ENCODE results near the gene CD300H. TPM values are rescaled to one million over a fixed set of nuclear protein-coding genes. Genes with fewer than 3 reads are reported as not detected.

Gene CD300H
- total RNA-seq: not detected

DNA sequence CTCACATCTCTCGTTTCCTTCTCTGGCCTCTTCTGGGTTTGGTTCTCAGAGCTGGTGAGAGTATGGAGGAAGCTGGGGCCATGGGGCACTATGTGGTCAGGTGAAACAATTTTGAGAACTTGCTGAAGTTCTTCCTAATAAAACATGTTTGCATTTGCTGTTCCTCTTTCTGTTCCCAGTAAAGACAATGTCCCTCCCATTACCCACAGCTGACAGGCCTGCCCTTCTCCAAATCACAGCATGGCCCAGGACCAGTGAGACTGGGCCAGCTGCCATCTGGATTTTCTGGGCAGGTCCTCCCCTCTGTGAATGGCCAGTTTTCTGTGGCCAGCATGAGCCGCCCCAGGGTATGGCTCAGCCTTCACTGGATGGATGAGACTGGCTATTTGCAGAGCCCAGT is at the start of gene CD300H:
TSS of gene CD300H (minus strand) at position 113 of the 400 bp plus-strand sequence.
- H3K27me3 Mint-ChIP-seq: peaks cover 44% of the 10 kb centered on the region
- CTCF ChIA-PET: interaction anchor here (1.3 to 3.5 kb wide), 9 partner anchors 13 to 200 kb away, joined by 3 to 22 read pairs (median 8); partner anchors contain the start of genes CD300C, GPR142 and RAB37
- no peaks in the 10 kb centered on the region for H3K36me3 Mint-ChIP-seq
- no peak within 1 kb of the TSS for H3K27ac Mint-ChIP-seq
- H3K9me3 Mint-ChIP-seq (ENCODE audit: low read depth): peaks cover 3% of the 10 kb centered on the region
- H3K4me3 Mint-ChIP-seq: no peak within 1 kb of the TSS
- DNase-seq (no peak), ATAC-seq (no peak)
- peaks cover 10% of the 10 kb centered on the region for H3K4me1 Mint-ChIP-seq

DNA sequence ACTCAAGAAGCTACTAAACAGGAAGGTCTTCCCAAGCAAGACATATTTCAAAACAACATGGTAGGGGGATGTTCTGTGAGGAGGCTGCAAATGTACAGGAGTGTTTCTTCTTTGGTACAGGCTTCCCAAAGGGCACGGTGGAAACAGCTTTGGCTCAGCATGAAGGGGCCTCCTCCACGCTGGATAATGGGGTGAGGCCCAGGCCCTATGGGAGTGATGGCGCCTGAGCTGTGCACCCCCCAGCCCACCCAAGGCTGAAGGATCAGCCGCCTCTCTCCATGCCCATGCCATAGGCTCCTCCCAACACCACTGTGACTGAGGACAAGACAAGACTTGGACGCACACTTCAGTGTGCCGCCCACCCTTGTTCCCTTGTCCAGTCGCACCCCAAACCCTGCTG is 49.4 kb upstream of the CD300H start:
- Mint-ChIP-seq H3K27me3 (peaks cover 63% of the 10 kb centered on the region), H3K36me3 (no peaks in the 10 kb centered on the region), H3K9me3 (ENCODE audit: low read depth) (no peaks in the 10 kb centered on the region), H3K27ac (no peak overlapping the region), H3K4me3 (no peak overlapping the region), H3K4me1 (peaks cover 14% of the 10 kb centered on the region)
- DNase-seq: no peak
- no peak for ATAC-seq
- CTCF ChIA-PET: interaction anchor here (0.8 kb wide), 1 partner anchor 417 kb away, joined by 3 read pairs; no protein-coding TSS in a partner anchor

DNA sequence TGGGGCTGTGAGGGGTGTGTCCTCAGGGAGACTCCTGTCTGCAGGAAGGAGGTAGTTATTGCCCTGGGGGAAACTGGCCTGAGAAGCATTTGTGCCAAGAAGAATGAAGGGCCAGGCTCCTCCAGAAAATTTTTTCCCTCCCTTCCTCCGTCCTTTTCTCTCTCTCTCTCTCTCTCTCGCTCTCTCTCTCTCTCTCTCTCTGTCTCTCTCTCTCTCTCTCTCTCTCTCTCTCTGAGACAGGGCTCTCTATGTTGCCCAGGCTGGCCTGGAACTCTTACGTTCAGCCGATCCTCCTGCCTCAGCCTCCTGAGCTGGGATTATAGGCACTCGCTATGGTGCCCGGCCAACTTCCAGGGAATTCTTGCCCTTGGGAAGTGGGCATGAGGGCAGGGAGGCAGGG is 44.7 kb upstream of the CD300H start:
- H3K36me3 Mint-ChIP-seq: no peaks in the 10 kb centered on the region
- no peak overlapping the region for H3K4me3 Mint-ChIP-seq
- peaks cover 46% of the 10 kb centered on the region for H3K27me3 Mint-ChIP-seq
- ATAC-seq (no peak), DNase-seq (no peak)
- H3K27ac Mint-ChIP-seq: no peak overlapping the region
- CTCF ChIA-PET: interaction anchor here (0.7 to 0.9 kb wide), 2 partner anchors 103 to 124 kb away, joined by 3 to 5 read pairs; no protein-coding TSS in a partner anchor
- peaks cover 14% of the 10 kb centered on the region for H3K4me1 Mint-ChIP-seq
- no peaks in the 10 kb centered on the region for H3K9me3 Mint-ChIP-seq (ENCODE audit: low read depth)

DNA sequence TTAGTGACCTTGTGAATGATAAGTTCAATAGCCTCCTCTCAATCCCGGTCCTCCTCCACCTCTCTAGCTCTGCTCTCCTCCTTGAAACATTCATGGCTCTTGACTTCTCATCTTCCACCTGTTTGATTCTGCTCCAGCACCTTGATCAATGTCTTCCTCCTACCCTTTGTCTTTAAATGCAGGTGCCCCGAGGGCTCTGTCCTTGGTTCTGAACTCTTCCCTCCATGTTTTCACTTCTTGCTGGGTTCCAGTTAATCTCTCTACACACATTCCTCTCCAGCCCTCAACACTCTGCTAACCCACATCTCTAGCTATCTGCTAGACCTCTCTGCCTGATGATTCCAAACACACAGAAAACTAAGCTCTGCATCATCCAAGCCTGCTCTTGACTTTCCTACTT is 42.8 kb upstream of the CD300H start:
- Mint-ChIP-seq H3K27ac (no peak overlapping the region), H3K4me3 (no peak overlapping the region), H3K4me1 (peaks cover 14% of the 10 kb centered on the region), H3K36me3 (no peaks in the 10 kb centered on the region), H3K27me3 (peaks cover 40% of the 10 kb centered on the region), H3K9me3 (ENCODE audit: low read depth) (no peaks in the 10 kb centered on the region)
- ATAC-seq: no peak
- CTCF ChIA-PET: interaction anchor here (1.2 to 1.4 kb wide), 2 partner anchors 7 to 44 kb away, joined by 3 to 7 read pairs; no protein-coding TSS in a partner anchor
- DNase-seq: no peak

DNA sequence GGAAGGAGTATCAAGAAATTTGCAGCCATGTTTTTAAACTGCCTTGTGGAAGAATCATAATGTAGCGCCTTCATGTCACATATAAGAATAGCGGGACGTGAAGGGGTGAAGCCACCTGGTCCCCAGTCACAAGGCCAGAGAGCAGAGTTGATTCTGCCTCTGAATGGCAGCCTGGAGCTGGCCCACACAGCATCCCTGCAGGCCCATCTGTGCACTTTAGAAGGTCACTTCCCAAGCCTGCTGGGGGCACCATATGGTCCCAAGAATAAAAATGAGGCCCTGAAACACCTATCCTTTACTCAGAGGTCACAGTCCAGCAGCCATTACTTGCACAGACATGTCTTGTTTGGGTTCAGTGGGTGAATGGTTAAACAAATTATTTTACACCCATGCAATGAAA is 41.2 kb upstream of the CD300H start:
- DNase-seq: no peak
- no peak for ATAC-seq
- Mint-ChIP-seq H3K27ac (no peak overlapping the region), H3K4me1 (peaks cover 23% of the 10 kb centered on the region), H3K27me3 (peaks cover 39% of the 10 kb centered on the region), H3K9me3 (ENCODE audit: low read depth) (no peaks in the 10 kb centered on the region), H3K4me3 (no peak overlapping the region), H3K36me3 (no peaks in the 10 kb centered on the region)
- CTCF ChIA-PET: no interaction called here

DNA sequence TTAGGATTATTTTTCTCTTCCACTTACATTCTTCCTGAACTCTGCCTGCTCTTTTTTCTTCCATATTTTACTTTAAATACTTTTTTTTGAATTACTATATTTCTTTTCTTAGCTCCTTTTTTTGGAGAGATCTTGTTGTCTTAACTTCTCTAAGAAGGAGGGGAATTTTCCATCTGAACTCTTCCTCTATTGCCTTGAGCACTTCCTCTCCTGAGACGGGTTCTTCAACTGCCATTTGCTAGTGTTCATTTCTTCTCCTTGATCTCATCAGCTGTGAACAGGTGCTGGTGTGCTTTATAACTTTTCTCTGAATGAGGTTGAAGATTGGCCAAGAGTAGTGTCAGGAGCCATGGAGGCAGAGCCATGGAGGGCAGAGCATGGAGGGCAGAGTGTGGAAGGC is 39.9 kb upstream of the CD300H start:
- no peak for ATAC-seq
- H3K27ac Mint-ChIP-seq: no peak overlapping the region
- no peak for DNase-seq
- CTCF ChIA-PET: interaction anchor here (2.1 kb wide), 1 partner anchor 228 kb away, joined by 6 read pairs; no protein-coding TSS in a partner anchor
- peaks cover 24% of the 10 kb centered on the region for H3K4me1 Mint-ChIP-seq
- H3K4me3 Mint-ChIP-seq: no peak overlapping the region
- no peaks in the 10 kb centered on the region for H3K9me3 Mint-ChIP-seq (ENCODE audit: low read depth)
- peaks cover 42% of the 10 kb centered on the region for H3K27me3 Mint-ChIP-seq
- H3K36me3 Mint-ChIP-seq: no peaks in the 10 kb centered on the region

DNA sequence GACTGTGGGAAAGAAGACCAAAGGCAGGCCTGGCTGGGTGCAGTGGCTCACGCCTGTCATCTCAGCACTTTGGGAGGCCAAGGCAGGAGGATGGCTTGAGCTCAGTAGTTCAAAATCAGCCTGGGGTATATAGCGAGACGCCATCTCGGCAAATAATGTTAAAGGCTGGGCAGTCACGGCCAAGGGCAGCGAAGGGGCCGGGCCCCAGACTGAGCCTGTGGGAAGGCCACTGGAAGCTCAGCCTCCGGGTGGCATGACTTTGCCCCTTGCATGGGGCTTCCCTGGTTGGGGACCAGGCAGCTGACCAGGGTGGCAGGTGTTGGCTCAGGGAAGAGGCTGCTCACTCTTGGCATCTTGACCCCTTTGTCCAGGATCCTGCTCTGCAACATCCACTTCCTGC is 38.7 kb upstream of the CD300H start:
- no peaks in the 10 kb centered on the region for H3K9me3 Mint-ChIP-seq (ENCODE audit: low read depth)
- H3K36me3 Mint-ChIP-seq: no peaks in the 10 kb centered on the region
- H3K4me1 Mint-ChIP-seq: peaks cover 25% of the 10 kb centered on the region
- CTCF ChIA-PET: interaction anchor here (2.1 kb wide), 1 partner anchor 227 kb away, joined by 6 read pairs; no protein-coding TSS in a partner anchor
- no peak overlapping the region for H3K4me3 Mint-ChIP-seq
- H3K27ac Mint-ChIP-seq: no peak overlapping the region
- H3K27me3 Mint-ChIP-seq: peaks cover 42% of the 10 kb centered on the region
- no peak for DNase-seq
- ATAC-seq: no peak

DNA sequence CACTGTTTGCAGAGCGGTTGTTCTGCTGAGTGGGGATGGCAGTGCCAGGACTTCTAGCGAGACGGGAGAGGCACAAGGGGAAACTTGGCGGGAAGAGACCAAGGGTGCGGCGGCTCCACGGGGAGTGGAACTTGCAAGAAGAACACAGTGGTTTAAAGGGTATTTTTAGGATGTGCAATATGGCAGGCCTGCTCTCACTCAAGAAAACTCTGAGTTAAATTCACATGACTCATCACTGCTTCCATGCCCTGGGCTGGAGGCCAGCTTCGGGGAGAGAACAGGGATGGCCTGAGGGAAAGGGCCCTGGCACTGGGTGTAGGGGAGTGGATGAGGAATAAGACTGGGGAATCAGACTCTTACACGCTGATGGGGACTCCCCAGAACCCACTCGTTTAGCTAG is 38.1 kb upstream of the CD300H start:
- Mint-ChIP-seq H3K36me3 (no peaks in the 10 kb centered on the region), H3K9me3 (ENCODE audit: low read depth) (no peaks in the 10 kb centered on the region), H3K4me1 (peaks cover 25% of the 10 kb centered on the region), H3K27ac (no peak overlapping the region), H3K4me3 (no peak overlapping the region), H3K27me3 (peaks cover 43% of the 10 kb centered on the region)
- ATAC-seq (no peak), DNase-seq (no peak)
- CTCF ChIA-PET: interaction anchor here (2.1 kb wide), 1 partner anchor 226 kb away, joined by 6 read pairs; no protein-coding TSS in a partner anchor

DNA sequence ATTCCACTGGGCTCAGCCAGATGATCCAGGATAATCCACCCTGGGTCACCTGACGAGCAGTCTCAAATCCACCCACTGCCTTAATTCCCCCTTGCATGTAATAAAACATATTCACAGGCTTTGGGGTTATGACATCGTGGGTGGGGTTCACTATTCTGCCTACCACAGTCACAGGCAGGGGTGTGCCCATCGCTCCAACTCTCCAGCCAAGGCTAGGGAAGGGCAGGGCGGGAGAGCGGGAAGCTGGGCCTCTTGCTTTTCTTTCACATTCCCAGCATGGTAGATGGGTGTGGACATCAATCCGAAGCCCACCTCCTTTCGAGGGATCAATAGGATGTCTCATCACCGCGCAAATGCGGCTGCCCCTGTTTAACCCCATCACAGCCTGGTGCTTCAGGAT is 37.5 kb upstream of the CD300H start:
- ATAC-seq: no peak
- no peak overlapping the region for H3K27ac Mint-ChIP-seq
- CTCF ChIA-PET: interaction anchor here (1.1 to 2.8 kb wide), 4 partner anchors 28 to 226 kb away, joined by 3 to 15 read pairs (median 6); partner anchors contain the start of gene CD300H

DNA sequence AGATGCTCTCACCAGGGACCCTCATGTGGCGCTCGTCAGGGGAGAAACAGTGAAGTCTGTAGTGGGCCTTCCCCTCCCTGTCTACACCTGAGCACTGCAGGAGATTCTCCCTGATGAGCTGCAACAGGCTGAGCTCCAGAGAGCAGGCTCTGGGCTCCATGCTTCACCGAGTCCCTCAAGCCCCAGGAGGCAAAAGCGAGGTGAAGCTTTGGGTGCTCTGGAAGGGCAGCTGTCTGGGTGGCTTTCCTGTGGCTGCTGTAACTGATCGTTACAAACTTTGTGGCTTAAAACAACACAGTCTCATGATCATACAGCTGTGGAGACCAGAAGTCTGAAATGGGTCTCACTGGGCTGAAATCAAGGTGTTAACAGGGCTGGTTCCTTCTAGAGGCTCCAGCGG is 36.9 kb upstream of the CD300H start:
- Mint-ChIP-seq H3K4me3 (no peak overlapping the region), H3K4me1 (peaks cover 25% of the 10 kb centered on the region), H3K9me3 (ENCODE audit: low read depth) (no peaks in the 10 kb centered on the region), H3K27ac (no peak overlapping the region), H3K36me3 (no peaks in the 10 kb centered on the region), H3K27me3 (peaks cover 54% of the 10 kb centered on the region)
- ATAC-seq (no peak), DNase-seq (no peak)
- CTCF ChIA-PET: interaction anchor here (1.1 to 2.8 kb wide), 3 partner anchors 28 to 225 kb away, joined by 3 to 15 read pairs (median 5); partner anchors contain the start of gene CD300H

More for the DNA sequence above, 37.5 kb upstream of the CD300H start:
- DNase-seq: no peak
- Mint-ChIP-seq H3K9me3 (ENCODE audit: low read depth) (no peaks in the 10 kb centered on the region), H3K4me3 (no peak overlapping the region), H3K36me3 (no peaks in the 10 kb centered on the region), H3K27me3 (peaks cover 49% of the 10 kb centered on the region), H3K4me1 (peaks cover 25% of the 10 kb centered on the region)

DNA sequence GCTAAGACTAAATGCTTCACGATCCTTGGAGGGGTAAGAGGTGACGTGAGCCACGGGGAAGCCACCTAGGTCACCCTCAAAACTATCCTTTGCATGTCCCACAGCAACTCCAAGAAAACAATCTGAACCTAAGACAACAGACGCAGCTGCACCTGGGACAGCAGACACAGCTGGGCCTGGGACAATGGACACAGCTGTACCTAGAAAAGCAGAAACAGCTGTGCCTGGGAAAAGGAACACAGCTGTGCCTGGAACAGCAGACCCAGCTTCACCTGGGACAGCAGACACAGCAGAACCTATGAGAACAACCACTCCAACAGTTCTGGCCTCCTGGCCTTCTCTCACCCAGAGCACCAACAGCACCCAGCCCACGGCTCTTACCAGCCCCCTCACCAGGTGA is 36.4 kb upstream of the CD300H start:
- peaks cover 57% of the 10 kb centered on the region for H3K27me3 Mint-ChIP-seq
- peaks cover 27% of the 10 kb centered on the region for H3K4me1 Mint-ChIP-seq
- DNase-seq (no peak), ATAC-seq (no peak)
- no peaks in the 10 kb centered on the region for H3K36me3 Mint-ChIP-seq
- H3K27ac Mint-ChIP-seq: no peak overlapping the region
- H3K9me3 Mint-ChIP-seq (ENCODE audit: low read depth): no peaks in the 10 kb centered on the region
- CTCF ChIA-PET: interaction anchor here (1.1 to 3.9 kb wide), 9 partner anchors 7 to 235 kb away, joined by 3 to 15 read pairs (median 4); partner anchors contain the start of gene CD300H
- no peak overlapping the region for H3K4me3 Mint-ChIP-seq

DNA sequence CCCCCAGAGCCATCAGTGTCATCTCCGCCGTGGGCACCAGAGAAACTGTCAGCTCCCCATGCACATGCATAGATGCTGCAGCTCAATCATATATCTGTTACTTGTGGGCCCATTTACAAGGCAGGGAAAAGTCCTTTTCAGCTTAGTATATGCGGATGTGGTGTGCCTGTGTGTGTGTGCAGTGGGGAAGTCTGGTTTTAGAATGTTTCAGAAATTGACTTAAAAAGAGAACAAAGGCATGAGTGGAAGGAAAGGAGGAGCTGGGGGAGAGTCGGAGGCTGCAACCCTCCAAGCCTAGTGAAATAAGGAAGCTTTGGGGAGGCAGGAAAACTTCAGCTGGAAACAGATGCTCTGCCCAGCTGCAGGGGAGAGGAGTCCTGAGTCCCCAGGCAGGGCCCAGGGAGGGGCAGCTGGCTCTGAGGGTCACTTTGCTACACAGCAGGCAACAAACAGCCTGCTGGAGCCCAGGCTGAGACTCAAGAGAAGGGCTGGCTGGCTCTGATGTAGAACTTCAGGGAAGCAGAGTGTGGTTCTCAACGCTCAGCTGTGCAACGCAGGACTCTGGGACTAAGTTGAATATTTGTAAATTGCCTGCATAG is 35.8 kb upstream of the CD300H start:
- Mint-ChIP-seq H3K27me3 (peaks cover 59% of the 10 kb centered on the region), H3K4me1 (peaks cover 30% of the 10 kb centered on the region), H3K27ac (peak overlapping the region; percentile 47), H3K9me3 (ENCODE audit: low read depth) (no peaks in the 10 kb centered on the region), H3K4me3 (no peak overlapping the region), H3K36me3 (no peaks in the 10 kb centered on the region)
- ATAC-seq (peak; percentile 66), DNase-seq (peak; percentile 67)
- CTCF ChIA-PET: interaction anchor here (1.0 to 3.9 kb wide), 11 partner anchors 8 to 235 kb away, joined by 3 to 15 read pairs (median 4); partner anchors contain the start of genes CD300C, CD300H and RAB37

DNA sequence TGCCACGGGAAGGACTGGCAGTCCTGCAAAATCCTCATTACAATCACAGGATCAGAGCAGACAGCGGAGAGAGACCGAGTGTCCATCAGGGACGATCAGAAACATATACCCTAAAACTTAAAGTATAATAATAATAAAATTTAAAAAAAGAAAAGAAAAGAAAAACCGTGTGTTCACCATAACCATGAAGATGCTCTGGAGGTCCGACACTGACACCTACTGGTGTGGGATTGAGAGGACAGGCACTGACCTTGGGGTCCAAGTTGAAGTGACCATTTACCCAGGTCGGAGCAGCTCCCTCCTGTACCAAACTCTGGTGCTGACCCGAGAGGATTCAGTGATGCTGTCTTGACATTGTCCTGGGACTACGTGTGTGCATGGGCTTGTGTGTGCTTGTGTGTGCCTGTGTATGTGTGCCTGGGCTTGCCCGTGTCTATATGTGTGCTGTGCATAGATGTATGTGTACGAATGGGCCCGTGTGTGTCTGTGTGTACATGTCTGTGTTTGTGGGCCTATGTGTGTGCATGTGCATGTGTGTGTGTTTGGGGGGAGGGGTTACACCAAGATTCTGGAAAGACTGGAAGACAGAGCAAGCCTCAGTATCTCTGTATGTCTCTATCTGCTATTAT is 34.7 kb upstream of the CD300H start:
- no peak overlapping the region for H3K4me3 Mint-ChIP-seq
- CTCF ChIA-PET: interaction anchor here (1.2 to 3.9 kb wide), 9 partner anchors 9 to 234 kb away, joined by 3 to 15 read pairs (median 4); partner anchors contain the start of genes CD300C and CD300H
- H3K9me3 Mint-ChIP-seq (ENCODE audit: low read depth): no peaks in the 10 kb centered on the region
- H3K36me3 Mint-ChIP-seq: no peaks in the 10 kb centered on the region
- H3K27me3 Mint-ChIP-seq: peaks cover 51% of the 10 kb centered on the region
- H3K4me1 Mint-ChIP-seq: peaks cover 30% of the 10 kb centered on the region
- peak; percentile 61 for DNase-seq
- no peak overlapping the region for H3K27ac Mint-ChIP-seq
- ATAC-seq: peak; percentile 40

Measured in activated CD8-positive, alpha-beta memory T cell treated with anti-CD3 and anti-CD28 coated beads, Interleukin-2, amount 10 ng/mL, durations not matched to agents 7 days and 5 days (primary cell).